Left forelimb (tissue), 1 donor: ENCODE results near the gene WDR13.
"Not testable (repeated sequence)": the region's sequence is repeated elsewhere in the genome, so short reads cannot be mapped to it uniquely, and the experiment has no call there.

Experiments used
- DNase-seq: peaks from one replicate; pipeline ENCODE4 v3.0.0-alpha.2; 2018; ENCODE audit warnings: low spot score

WDR13 gene

DNA sequence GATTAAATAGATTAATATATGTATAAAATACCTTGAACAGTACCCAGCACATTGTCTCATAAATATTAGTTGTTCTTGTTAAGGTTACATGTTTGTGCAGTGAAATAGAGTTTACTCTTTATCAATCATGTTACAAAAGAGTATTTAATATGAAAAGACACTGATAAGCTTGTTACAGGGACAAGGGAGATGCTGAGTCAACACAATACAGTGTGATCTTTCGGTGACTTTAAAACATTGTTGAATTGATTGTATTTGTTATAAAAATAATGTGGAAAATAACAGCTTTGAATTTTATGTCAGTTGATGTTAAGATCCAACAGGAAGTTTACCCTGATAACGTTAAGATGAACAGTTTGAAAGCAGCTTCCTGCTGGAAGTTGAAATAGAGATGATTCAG is 1.4 kb upstream of the WDR13 start:
- no peak for DNase-seq

DNA sequence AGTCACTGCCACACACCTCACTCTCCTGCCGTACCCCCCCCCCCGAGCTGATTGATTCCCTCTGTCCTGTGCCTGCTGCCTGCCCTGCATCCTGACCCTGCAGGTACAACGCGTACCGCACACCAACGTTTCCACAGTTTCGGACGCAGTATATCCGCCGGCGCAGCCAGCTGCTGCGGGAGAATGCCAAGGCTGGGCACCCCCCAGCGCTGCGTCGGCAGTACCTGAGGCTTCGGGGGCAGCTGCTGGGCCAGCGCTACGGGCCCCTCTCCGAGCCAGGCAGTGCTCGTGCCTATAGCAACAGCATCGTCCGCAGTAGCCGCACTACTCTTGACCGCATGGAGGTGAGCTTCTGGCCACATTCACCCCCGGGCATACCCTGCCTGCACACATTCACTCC is 1.3 kb downstream of the WDR13 start:
- no peak for DNase-seq

DNA sequence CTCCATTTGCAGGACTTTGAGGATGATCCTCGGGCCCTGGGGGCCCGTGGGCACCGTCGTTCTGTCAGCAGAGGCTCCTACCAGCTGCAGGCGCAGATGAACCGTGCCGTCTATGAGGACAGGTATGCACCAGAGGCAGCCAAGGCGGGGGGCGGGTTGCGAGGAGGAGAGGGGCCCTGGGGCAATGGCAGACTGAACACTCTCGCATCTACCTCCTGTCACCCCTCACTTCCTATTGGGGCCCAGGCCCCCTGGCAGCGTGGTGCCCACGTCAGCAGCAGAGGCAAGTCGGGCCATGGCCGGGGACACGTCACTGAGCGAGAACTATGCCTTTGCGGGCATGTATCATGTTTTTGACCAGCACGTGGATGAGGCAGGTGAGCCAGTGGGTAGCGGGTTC is 2.0 kb downstream of the WDR13 start:
- DNase-seq = no peak

DNA sequence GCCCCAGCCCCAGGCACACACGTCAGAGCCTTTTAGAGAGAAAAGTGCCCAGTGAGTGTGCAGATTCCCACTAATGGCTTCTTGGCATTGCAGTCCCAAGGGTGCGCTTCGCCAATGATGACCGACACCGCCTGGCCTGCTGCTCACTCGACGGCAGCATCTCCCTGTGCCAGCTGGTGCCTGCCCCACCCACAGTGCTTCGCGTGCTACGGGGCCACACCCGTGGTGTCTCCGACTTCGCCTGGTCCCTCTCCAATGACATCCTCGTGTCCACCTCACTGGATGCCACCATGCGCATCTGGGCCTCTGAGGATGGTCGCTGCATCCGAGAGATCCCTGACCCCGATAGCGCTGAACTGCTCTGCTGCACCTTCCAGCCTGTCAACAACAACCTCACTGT is 2.9 kb downstream of the WDR13 start:
- DNase-seq = no peak

DNA sequence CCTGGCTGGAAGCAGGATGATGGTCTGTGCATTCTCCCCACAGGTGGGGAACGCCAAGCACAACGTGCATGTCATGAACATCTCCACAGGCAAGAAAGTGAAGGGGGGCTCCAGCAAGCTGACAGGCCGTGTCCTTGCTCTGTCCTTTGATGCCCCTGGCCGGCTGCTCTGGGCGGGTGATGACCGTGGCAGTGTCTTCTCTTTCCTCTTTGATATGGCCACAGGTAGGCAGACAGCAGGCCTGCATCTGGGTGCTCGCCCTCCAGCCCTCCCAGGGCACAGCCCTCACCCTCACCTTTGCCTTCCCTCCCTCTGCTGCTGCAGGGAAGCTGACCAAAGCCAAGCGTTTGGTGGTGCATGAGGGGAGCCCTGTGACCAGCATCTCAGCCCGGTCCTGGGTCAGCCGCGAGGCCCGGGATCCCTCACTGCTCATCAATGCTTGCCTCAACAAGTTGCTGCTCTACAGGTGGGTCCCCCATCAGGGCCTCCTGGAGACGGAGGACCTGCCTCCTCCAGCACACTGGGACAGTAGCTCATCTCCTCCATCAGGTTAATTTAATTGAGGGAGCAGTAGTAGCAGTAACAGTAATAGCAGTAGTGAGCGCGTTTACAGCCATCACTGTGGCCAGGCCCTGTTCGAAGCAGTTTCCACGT is 4.6 kb downstream of the WDR13 start:
- DNase-seq = no peak

DNA sequence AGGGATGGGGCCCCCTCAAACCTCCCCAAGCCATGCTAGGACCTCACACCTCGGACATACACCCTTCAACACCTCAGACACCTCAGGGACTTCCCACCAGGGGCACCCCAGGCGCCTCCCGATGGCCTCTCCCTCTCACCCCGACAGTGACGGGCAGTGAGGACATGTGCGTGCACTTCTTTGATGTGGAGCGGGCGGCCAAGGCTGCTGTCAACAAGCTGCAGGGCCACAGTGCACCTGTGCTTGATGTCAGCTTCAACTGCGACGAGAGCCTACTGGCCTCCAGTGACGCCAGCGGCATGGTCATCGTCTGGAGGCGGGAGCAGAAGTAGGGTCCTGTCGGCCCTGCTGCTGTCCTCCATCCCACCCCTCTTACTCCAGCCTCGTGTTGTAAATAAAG is 7.4 kb downstream of the WDR13 start:
- DNase-seq = no peak

DNA sequence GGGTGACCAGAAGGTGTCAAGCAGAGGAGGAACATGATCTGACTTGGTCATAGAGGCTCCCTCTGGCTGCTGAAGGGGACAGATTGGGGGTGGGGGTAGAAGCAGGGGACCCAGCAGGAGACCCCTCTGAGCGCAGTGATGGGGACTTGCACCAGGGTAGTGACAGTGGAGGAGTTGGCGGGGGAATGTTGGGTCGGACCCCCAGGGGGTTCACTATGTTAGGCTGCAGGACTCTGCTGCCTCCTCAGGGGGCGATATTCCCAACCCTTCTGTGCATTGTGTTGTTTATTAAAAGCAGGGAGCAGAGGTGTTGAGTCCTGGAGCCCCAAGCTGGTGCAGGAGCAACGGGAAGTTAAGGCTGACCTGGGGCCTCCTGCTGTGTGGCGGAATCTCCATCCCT is 8.8 kb downstream of the WDR13 start:
- no peak for DNase-seq

DNA sequence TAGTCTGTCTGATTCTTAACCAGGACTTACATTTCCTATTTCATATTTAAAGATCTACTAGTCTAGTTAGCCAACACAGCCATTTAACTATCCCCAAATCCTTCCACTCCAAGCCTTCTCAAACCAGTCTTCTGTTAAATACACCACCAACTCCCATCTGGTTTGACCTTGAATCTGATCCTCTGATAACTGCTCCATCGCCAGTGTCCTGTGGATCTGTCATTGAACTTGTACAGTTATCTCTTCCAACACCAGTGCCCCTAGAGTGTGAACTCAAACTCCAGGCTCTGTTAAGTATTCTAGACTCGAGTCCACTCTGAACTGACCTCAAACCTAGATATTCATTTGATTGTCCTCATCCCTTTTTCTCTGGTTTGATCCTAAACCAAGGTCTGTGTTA is 14.4 kb downstream of the WDR13 start:
- DNase-seq = no peak

DNA sequence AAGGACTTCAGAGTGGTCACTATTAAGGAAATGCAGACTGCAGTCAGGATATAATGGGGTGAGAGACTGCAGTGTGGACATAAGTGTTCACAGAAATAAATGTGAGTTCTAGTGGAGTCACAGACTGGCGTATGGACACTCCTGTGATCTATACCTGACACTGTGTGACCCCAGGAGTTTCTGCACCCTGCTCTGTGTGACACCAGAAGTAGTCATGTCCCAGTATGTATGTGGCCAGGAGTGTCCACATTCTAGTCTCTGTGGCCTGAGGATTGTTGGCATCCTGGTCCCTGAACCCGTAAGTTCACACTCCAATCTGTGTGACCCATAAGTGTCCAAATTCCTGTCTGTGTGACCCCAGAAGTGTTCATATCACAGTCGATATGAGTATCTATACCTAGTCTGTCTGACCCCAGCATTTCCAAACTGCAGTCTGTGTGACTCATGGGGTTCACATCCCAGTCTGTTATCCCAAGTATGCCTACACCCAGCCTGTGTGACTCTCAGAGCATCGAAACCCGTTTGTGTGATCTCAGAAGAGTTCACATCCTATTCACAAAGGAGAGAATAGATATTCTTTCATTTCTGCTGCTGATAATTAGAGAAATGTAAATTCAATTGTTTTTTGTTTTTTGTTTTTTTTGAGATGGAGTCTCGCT is 16.3 kb downstream of the WDR13 start:
- DNase-seq = no peak

DNA sequence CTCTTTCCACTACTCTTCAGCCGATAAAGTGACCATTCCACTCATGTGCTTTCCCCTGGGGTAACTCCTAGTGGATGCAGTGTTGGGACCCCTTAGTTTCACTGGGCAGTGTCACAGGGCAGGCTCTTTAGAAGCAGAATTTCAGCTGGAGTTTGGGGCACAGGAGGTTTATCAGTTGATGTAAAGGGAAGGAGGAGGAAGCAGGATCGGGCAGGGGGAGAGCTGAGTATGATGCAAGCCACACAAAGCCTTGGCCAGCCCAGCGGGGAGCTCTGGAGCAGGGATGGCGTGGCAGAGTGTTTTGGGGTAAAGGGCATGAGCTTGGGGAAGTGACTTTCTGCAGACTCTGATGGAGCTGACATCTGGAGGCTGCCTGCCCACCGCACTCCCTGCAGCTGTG is 19.3 kb downstream of the WDR13 start:
- no peak for DNase-seq

DNA sequence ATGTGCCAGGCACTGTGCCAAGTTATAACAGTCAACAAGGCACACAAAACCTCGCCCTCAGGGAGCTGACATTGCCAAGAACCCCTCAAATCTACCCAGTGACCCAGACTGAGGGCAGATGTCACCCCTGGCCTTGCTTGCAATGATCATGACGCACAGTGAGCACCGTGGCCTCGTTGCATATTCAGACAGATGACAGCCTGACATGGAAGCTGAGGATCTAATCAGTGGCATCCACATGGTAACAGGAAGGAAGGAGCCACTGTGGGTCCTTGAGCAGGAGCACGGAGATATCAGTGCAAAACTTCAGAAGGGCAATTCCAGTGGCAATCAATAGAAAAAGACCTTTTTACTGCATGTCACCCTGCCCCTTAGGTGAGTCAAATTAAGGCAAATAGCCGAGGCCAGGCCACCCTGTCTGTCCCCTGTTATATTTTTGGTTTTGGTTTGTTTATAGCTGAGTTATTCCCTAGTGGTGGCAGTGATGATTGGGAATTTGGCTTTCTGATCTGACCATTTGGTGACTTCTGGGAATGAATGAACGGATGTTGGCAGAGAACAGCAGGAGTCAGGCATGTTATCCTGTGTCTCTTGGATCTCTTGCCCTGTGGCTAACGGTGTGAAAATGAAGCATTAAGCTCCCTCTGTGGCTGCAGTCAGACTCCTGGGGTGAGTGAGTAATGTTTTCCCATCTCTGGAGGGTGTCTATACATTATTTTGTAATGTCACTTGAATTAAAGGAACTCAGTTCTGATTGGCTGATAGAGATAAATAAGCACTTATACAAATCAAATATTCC is 20.4 kb downstream of the WDR13 start:
- DNase-seq = no peak

DNA sequence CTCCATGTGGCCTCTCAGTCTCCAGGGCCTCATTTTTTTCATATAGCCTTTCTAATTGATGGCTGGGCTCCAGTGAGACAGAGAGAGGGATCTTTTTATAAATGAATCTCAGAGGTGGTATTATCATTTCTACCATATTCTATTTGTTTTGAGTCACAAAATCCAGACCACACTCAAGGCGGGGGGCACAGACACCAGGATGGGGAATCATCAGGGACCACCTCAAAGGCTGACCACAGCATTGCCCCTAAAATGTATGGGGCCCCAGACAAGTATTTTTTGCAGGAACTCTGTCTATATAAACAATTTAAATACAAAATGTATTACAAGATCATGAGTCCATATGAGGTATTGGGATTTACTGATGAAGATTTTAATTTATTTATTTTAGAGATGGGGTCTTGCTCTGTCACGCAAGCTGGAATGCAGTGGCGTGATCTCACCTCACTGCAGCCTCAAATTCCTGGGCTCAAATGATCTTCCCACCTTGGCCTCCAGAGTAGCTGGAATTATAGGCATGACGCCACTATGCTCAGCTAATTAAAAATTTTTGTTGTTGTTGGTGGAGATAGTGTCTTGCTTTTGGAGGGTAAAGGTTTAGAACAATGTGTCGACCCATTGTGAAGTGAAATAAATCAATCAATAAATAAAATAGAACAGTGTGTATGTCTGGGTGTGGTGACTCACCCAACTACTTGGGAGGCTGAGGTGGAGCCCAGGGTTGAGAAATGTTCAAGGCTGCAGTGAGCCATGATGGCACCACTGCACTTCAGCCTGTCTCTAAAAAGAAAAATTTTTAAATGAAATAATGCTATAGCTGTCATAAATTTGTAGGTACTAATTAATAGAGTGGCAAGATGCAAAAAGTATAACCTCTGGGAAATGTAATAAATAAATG is 29.4 kb downstream of the WDR13 start:
- DNase-seq = no peak

DNA sequence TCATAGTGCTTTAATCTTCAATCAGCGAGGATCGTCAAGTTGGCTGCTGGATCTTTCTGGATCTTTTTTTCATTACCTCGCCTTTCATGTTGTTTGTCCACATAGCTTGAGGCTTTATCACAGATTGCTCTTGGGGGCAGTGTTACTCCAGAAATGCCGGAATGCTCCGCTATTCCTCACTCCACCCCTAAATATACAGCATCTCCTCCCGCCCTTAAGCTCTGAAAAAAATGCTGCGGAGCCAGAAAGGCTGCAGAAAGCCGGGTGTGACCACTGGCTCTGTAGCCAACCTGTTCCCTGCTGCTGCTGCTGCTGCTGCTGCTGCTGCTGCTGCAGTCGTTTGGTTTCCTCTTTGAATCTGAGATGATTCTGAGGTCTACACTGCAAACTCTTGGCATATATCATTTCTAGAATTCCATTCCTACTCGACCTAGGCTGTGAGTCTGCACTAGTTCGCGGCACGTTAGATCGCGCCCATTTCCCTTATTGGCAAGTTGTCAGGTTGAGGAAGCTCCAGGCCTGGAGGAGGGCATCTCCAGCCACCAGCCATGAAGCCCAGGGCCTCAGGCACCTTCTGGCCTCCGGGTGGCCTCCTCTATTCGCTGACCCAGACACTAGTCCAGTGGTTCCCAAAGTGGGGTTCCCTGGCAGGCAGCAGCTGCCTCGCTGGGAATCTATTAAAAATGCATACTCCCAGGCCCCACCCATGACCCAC is 34.2 kb downstream of the WDR13 start:
- DNase-seq = peak; percentile 82

DNA sequence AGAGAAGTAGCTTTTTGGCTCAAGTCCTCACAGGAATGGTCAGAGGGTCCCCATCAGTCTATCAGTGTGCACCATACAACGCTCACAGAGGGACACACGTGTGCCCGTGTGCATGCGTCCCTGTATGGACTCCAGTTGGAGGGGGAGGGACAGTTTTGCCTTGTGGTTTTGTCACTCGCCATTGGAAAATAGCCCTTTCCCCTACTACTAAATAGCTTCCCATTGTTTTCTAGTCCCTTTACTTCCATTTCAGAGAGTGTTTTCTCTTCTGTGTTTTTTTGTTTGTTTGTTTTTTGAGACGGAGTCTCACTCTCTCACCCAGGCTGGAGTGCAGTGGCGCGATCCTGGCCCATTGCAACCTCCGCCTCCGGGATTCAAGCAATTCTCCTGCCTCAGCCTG is 34.9 kb downstream of the WDR13 start:
- DNase-seq = no peak

DNA sequence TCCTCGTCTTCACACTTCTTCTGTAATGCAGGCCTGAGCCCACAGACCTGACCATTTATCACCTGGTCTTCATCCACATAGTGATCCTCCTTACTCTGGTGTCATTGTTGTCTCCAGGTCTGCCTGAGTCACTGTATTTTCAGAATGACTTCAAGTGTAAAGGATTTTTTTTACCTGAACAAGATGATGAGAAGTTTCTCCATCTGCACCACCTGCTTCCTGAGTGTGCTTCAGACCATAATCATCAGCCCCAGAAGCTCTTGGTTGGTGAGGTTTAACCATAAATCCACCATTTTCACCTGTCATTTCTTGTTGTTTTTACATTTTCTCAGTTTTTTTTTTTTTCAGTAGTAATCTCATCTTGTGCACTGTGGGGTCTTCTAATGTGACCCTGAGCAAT is 39.0 kb downstream of the WDR13 start:
- DNase-seq = no peak

DNA sequence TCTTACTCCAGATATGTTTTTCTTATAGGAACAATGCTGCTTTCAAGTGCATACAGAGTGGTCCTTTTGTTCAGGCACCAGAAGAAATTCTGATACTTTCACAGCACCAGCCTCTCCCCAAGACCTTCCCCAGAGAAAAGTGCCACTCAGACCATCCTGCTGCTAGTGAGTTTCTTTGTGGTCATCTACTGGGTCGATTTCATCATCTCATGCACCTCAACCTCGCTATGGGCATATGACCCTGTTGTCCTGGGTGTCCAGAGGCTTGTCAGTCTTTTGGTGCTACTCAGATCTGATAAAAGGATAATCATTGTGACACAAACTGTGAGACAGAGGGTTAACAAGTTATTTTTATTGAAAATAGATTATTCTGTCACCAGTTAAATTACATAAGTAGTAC is 39.5 kb downstream of the WDR13 start:
- no peak for DNase-seq

DNA sequence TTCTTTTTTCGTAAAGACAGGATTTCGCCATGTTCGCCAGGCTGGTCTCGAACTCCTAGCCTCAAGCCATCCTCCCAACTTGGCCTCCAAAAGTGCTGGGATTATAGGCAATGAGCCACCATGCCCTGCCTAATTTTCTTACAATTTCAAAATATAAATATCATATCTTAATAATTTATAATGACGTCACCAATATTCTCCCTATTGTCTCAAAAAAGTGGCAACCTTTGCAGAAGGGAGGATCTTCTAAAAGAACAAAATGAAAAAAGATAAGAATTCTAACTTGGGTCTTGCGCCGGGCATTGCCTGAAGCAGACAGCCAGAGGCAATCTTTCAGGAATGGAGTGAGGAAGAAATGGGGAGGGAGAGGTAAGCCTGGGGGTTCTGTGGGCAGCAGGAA is 48.4 kb downstream of the WDR13 start:
- DNase-seq = no peak

DNA sequence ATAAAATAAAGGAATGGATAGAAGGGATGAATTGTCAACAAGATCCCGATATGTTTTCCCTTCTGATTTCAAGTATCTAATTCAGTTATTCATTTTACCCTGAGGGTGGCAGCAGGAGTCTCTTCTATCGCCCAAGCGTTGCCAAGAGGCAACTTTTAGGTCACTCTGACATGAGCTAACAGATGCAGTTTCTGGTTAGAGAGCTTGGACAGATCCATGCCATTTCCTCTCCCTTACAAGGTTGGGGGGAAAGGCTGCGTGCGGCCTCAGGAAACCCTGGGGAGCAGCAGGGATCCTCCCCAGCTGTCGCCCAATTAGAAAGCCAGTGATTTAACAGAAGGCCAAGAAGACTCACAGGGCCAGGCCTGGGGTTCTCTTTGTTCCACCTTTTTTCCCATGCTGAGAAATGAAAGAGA is 51.1 kb downstream of the WDR13 start:
- no peak for DNase-seq

DNA sequence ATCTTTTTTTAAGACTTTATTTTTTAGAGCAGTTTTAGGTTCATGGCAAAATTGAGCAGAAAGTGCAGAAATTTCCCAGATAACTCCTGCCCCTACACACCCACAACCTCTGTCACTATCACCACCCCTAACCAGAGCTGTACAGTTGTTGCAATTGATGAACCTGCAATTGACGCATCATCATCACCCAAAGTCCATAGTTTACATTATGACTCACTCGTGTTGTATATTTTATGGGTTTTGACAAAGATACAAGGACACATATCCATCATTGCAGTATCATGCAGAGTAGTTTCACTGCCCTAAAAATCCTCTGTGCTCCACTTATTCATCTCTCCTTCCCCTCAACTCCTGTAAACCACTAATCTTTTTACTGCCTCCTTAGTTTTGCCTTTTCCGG is 51.8 kb downstream of the WDR13 start:
- DNase-seq = no peak

DNA sequence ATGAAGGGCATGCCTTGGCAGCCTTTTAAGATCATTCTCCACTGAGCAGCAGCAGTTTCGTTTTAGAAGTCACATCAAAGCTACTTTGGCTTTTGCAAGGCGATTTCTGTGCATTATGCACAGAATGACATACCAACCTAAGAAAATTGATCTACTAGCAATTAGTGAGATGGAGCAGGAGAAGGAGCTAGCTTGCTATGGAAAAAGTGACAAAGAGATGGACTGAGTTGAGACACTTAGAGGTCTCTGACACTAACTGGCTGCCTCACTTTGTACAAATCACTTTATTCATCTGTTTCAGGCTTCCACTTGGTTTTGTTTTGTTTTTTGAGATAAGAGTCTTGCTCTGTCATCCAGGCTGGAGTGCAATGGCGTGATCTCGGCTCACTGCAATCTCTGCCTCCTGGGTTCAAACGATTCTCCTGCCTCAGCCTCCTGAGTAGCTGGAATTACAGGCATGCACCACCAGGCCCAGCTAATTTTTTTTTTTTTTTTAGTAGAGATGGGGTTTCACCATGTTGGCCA is 54.8 kb downstream of the WDR13 start:
- not testable (repeated sequence) for DNase-seq

DNA sequence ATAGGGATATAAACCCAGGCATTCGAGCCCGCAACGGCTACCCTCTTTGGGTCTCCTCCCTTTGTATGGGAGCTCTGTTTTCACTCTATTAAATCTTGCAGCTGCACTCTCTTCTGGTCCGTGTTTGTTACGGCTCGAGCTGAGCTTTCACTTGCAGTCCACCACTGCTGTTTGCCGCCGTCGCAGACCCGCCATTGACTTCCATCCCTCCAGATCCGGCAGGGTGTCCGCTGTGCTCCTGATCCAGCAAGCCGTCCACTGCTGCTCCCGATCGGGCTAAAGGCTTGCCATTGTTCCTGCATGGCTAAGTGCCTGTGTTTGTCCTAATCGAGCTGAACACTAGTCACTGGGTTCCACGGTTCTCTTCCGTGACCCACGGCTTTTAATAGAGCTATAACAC is 57.5 kb downstream of the WDR13 start:
- DNase-seq = not testable (repeated sequence)
